Upper lobe of right lung (tissue), 1 donor: ENCODE results near the gene TEDC1. TPM values are rescaled to one million over a fixed set of nuclear protein-coding genes. Genes with fewer than 3 reads are reported as not detected.

ENCODE experiments used
- ATAC-seq: fragments of 200-7000 bp; cut with Tn5 transposase; one replicate; pipeline ENCODE4 v1.9.1; 2020; ENCODE audit warnings: mild to moderate bottlenecking, moderate library complexity
- DNase-seq: peaks from one replicate; pipeline ENCODE4 v3.0.0-alpha.2; 2020
- H3K27ac ChIP-seq: fragments of 200-600 bp; one replicate; pipeline ENCODE4 v1.8.0; 2022
- H3K27me3 ChIP-seq: fragments of 200-600 bp; one replicate; pipeline ENCODE4 v1.8.0; 2022; ENCODE audit warnings: mild to moderate bottlenecking
- H3K36me3 ChIP-seq: fragments of 200-600 bp; one replicate; pipeline ENCODE4 v1.8.0; 2022
- H3K4me1 ChIP-seq: fragments of 200-600 bp; one replicate; pipeline ENCODE4 v1.8.0; 2022
- H3K4me3 ChIP-seq: fragments of 200-600 bp; one replicate; pipeline ENCODE4 v1.8.0; 2022; ENCODE audit warnings: mild to moderate bottlenecking
- H3K9me3 ChIP-seq: fragments of 200-600 bp; one replicate; pipeline ENCODE4 v1.8.0; 2022
- CTCF ChIP-seq: fragments of 200-600 bp; IDR thresholded peaks from one replicate; pipeline ENCODE4 v1.8.0; 2022; ENCODE audit warnings: antibody characterized with exemption
- intact Hi-C: fragments of 100-400 bp; cut with DNase I; formaldehyde crosslinking; loops from one replicate; pipeline ENCODE4 v1.11.0; 2022
- total RNA-seq: library from RNA; stranded (reverse); fragmentation: NEBNext Ultra II Directional; extraction: Animal tissue kit (Norgen Biotek cat#: 25700); gene quantifications from one replicate; pipeline ENCODE4 v1.2.1, GENCODE V29; 2021
- donor health status: DM: no; HTN: yes; CAD: no; lungs with severe emphysema.

Gene TEDC1
- total RNA-seq, 1 donor from 2014 or later = 7.9 TPM

- no peak overlapping the region for H3K27ac ChIP-seq
- no peaks in the 10 kb centered on the region for H3K36me3 ChIP-seq
- peaks cover 17% of the 10 kb centered on the region for H3K4me1 ChIP-seq
- no peaks in the 10 kb centered on the region for H3K9me3 ChIP-seq
- no peak for ATAC-seq
- peak; percentile 13 for TF ChIP-seq CTCF
- H3K4me3 ChIP-seq = no peak overlapping the region
- intact Hi-C loops = no loop called here
- peak; percentile 57 for DNase-seq
- peaks cover 12% of the 10 kb centered on the region for H3K27me3 ChIP-seq
These were observed 41.7 kb downstream of the TEDC1 start for GRCh38 chr14:105532735-105533141.

- ATAC-seq = no peak
These were observed 42.3 kb downstream of the TEDC1 start for GRCh38 chr14:105533391-105533790.

GRCh38 chr14:105533811-105534498 lies 42.9 kb downstream of the TEDC1 start:
- DNase-seq (peak; percentile 57), ATAC-seq (no peak)
- H3K9me3 ChIP-seq = no peaks in the 10 kb centered on the region
- H3K4me1 ChIP-seq = peaks cover 10% of the 10 kb centered on the region
- H3K27ac ChIP-seq = no peak overlapping the region
- no peaks in the 10 kb centered on the region for H3K36me3 ChIP-seq
- intact Hi-C loops = no loop called here
- no peak for TF ChIP-seq CTCF
- no peak overlapping the region for H3K4me3 ChIP-seq
- peaks cover 17% of the 10 kb centered on the region for H3K27me3 ChIP-seq

More at GRCh38 chr14:105533391-105533790, 42.3 kb downstream of the TEDC1 start:
- H3K9me3 ChIP-seq = no peaks in the 10 kb centered on the region
- intact Hi-C loops = no loop called here
- H3K4me1 ChIP-seq = peaks cover 13% of the 10 kb centered on the region
- H3K4me3 ChIP-seq = no peak overlapping the region
- H3K27me3 ChIP-seq = peaks cover 11% of the 10 kb centered on the region
- peak; percentile 57 for DNase-seq
- TF ChIP-seq CTCF = no peak
- H3K36me3 ChIP-seq = no peaks in the 10 kb centered on the region
- no peak overlapping the region for H3K27ac ChIP-seq

GRCh38 chr14:105534586-105534985 lies 43.5 kb downstream of the TEDC1 start:
- no peak for TF ChIP-seq CTCF
- Histone ChIP-seq H3K36me3 (no peaks in the 10 kb centered on the region), H3K27ac (no peak overlapping the region), H3K4me3 (no peak overlapping the region), H3K27me3 (peaks cover 17% of the 10 kb centered on the region), H3K4me1 (peaks cover 4% of the 10 kb centered on the region), H3K9me3 (no peaks in the 10 kb centered on the region)
- intact Hi-C loops = no loop called here
- ATAC-seq (no peak), DNase-seq (peak; percentile 51)

GRCh38 chr14:105536051-105536450 lies 45.0 kb downstream of the TEDC1 start:
- no peak for ATAC-seq
- TF ChIP-seq CTCF = no peak

More at GRCh38 chr14:105536051-105536450, 45.0 kb downstream of the TEDC1 start:
- H3K27me3 ChIP-seq = peaks cover 17% of the 10 kb centered on the region
- peak; percentile 40 for DNase-seq
- no peaks in the 10 kb centered on the region for H3K36me3 ChIP-seq
- H3K4me3 ChIP-seq = no peak overlapping the region
- no peaks in the 10 kb centered on the region for H3K4me1 ChIP-seq
- no peak overlapping the region for H3K27ac ChIP-seq
- H3K9me3 ChIP-seq = no peaks in the 10 kb centered on the region
- intact Hi-C loops = no loop called here
